ENCODE measurements around the gene LFNG. TPM values are rescaled to one million over a fixed set of nuclear protein-coding genes. Genes with fewer than 3 reads are reported as not detected.

The LFNG gene
- total and polyA plus RNA-seq, 9 of the 15 experiments (the other 6 are each of a cell fraction or from before 2014, with no cell fraction given) = 0.03 to 0.89 (median 0.25) TPM; not detected in 1

DNA sequence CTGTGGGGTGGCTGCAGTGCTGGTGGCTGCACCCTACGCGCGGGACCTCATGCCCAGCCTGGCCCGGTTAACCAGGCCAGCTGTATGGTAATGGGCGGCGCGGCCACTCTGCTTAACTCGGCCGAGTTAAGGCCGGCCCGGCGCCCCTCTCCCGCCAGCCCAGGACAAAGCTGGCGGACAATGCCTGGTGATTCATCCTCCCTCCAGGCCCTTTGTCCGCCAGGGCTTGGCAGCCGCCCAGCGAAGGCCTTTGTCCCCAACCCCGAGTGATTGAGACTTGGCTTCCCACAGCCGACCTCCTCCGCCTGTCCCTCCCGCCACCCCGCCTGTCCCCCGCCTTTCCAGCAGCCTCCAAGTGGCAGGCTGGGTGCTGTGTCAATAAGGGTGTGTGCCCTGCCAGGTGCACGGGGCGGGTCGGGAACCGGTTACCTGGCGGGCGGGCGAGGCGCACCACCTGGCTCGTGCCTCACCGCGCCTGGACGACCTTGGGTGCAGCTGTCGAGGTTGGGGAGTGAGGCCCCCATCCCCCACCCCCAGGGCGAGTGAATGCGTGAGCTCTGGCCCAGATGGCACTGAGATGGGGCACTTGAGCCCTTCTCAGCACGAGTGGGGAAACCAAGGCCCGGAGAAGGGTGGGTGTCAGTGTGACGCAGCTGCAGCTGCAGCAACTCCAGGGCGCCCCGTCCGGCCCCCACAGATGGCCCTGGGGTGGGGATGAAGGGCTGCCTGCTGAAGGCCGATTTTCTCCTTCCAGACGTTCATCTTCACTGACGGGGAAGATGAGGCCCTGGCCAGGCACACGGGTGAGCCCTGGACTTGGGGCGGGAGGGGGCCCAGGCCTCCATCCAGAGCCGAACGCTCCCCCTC, 4.6 kb downstream of the LFNG start (continued):
- no peak for TF ChIP-seq FOXJ3 (CRISPR knock-in tag; IDR thresholded peaks at IDR 0.05)
- TF ChIP-seq HDAC3 (IDR thresholded peaks at IDR 0.05; ENCODE audit: borderline replicate concordance, partially characterized antibody) = no peak
- no peak for TF ChIP-seq KAT7 (CRISPR knock-in tag; IDR thresholded peaks at IDR 0.05; ENCODE audit: borderline replicate concordance)
- no peak for TF ChIP-seq FOXA1 (IDR thresholded peaks at IDR 0.05; ENCODE audit: borderline replicate concordance)
- TF ChIP-seq HOXB6 (CRISPR knock-in tag; IDR thresholded peaks at IDR 0.05; ENCODE audit: borderline replicate concordance) = no peak
- TF ChIP-seq, protein P1, sequence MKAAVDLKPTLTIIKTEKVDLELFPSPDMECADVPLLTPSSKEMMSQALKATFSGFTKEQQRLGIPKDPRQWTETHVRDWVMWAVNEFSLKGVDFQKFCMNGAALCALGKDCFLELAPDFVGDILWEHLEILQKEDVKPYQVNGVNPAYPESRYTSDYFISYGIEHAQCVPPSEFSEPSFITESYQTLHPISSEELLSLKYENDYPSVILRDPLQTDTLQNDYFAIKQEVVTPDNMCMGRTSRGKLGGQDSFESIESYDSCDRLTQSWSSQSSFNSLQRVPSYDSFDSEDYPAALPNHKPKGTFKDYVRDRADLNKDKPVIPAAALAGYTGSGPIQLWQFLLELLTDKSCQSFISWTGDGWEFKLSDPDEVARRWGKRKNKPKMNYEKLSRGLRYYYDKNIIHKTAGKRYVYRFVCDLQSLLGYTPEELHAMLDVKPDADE (conservative IDR thresholded peaks at IDR 0.05; ENCODE audit: control insufficient read depth, low read depth, low read length) = no peak
- no peak for TF ChIP-seq PHF21A (IDR thresholded peaks at IDR 0.05; ENCODE audit: borderline replicate concordance, low read depth)
- TF ChIP-seq ZC3H8 (IDR thresholded peaks at IDR 0.05) = no peak
- no peak for TF ChIP-seq ZNF584 (CRISPR knock-in tag; IDR thresholded peaks at IDR 0.05; ENCODE audit: low read depth)
- TF ChIP-seq CCNT2 (IDR thresholded peaks at IDR 0.05; ENCODE audit: borderline replicate concordance, extremely low read depth, insufficient read length, low read depth, low read length) = no peak
- TF ChIP-seq SP2 (IDR thresholded peaks at IDR 0.05; ENCODE audit: extremely low read depth, low read depth, low read length, poor library complexity, severe bottlenecking) = no peak
- no peak for TF ChIP-seq BRF1 (IDR thresholded peaks at IDR 0.05; ENCODE audit: borderline replicate concordance, extremely low read depth, insufficient read length)
- peak in 1 of 2 experiments; percentile 92; a peak in 1 of 4 replicates for TF ChIP-seq FOXA3 (CRISPR knock-in tag; conservative IDR thresholded peaks at IDR 0.05 in 1 of 2, IDR thresholded peaks at IDR 0.05 in 1 of 2)
- TF ChIP-seq, protein P2, sequence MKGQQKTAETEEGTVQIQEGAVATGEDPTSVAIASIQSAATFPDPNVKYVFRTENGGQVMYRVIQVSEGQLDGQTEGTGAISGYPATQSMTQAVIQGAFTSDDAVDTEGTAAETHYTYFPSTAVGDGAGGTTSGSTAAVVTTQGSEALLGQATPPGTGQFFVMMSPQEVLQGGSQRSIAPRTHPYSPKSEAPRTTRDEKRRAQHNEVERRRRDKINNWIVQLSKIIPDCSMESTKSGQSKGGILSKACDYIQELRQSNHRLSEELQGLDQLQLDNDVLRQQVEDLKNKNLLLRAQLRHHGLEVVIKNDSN (CRISPR knock-in tag; IDR thresholded peaks at IDR 0.05) = peak; percentile 24; the same call in 1 of the 2 replicates
- TF ChIP-seq CEBPG (CRISPR knock-in tag; IDR thresholded peaks at IDR 0.05) = no peak
- TF ChIP-seq CEBPG (tag; conservative IDR thresholded peaks at IDR 0.05 in 1 of 2, IDR thresholded peaks at IDR 0.05 in 1 of 2) = no peak
- TF ChIP-seq, protein P3, sequence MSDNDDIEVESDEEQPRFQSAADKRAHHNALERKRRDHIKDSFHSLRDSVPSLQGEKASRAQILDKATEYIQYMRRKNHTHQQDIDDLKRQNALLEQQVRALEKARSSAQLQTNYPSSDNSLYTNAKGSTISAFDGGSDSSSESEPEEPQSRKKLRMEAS (CRISPR knock-in tag; IDR thresholded peaks at IDR 0.05) = peak; percentile 21; the same call in 1 of the 2 replicates
- no peak for TF ChIP-seq GTF2E2 (tag; IDR thresholded peaks at IDR 0.05)
- no peak for TF ChIP-seq ZFP1 (CRISPR knock-in tag; IDR thresholded peaks at IDR 0.05)
- no peak for TF ChIP-seq TAF1 (IDR thresholded peaks at IDR 0.05; ENCODE audit: control insufficient read depth, extremely low read depth, insufficient read depth, low read length, severe bottlenecking)
- no peak for TF ChIP-seq PML (IDR thresholded peaks at IDR 0.05; ENCODE audit: low read length)
- no peak for TF ChIP-seq CREM (IDR thresholded peaks at IDR 0.05; ENCODE audit: low read depth)
- TF ChIP-seq ZNF780A (CRISPR knock-in tag; IDR thresholded peaks at IDR 0.05) = no peak
- TF ChIP-seq JUN (IDR thresholded peaks at IDR 0.05; ENCODE audit: borderline replicate concordance, low read depth, low read length) = 0 out of 2 replicates have a peak, but pooled peaks have one; percentile 24
- no peak for TF ChIP-seq JUN (CRISPR knock-in tag; IDR thresholded peaks at IDR 0.05; ENCODE audit: borderline replicate concordance)
- TF ChIP-seq NFIC (IDR thresholded peaks at IDR 0.05) = peak; percentile 86
- TF ChIP-seq SNIP1 (IDR thresholded peaks at IDR 0.05; ENCODE audit: low read depth) = no peak
